Sigmoid colon (tissue), 7 donors: ENCODE data around the gene KCNK1. TPM values are rescaled to one million over a fixed set of nuclear protein-coding genes. Genes with fewer than 3 reads are reported as not detected.

Experiments used
- DNase-seq: peaks from one replicate; pipeline ENCODE4 v3.0.0-alpha.2; 2019
- H3K27ac ChIP-seq, 4 donors: fragments of 200-600 bp; sonication (generic); one replicate each; pipeline ENCODE4 v1.5.1; 2016 to 2019; ENCODE audit warnings: mild to moderate bottlenecking in 1 of 4
- H3K27me3 ChIP-seq, 3 donors: fragments of 200-600 bp; sonication (generic); one replicate each; pipeline ENCODE4 v1.5.1; 2019; ENCODE audit warnings: mild to moderate bottlenecking in 1 of 3
- H3K36me3 ChIP-seq, 4 donors: fragments of 200-600 bp; sonication (generic); one replicate each; pipeline ENCODE4 v1.5.1; 2016 to 2019
- H3K4me1 ChIP-seq, 4 donors: fragments of 200-600 bp; sonication (generic); one replicate each; pipeline ENCODE4 v1.5.1; 2017 to 2019
- H3K4me3 ChIP-seq, 4 donors: fragments of 200-600 bp; sonication (generic); one replicate each; pipeline ENCODE4 v1.5.1; 2017 to 2019; ENCODE audit warnings: mild to moderate bottlenecking in 2 of 4, moderate library complexity in 1 of 4
- H3K9me3 ChIP-seq, 4 donors: fragments of 200-600 bp in 3 of 4; sonication (generic) in 3 of 4; one replicate each; pipeline versions ENCODE4 v1.5.1 to v1.6.1; 2013 to 2019
- EP300 ChIP-seq, 4 donors: sonication (generic); formaldehyde crosslinking; IDR thresholded peaks; one replicate each; pipeline ENCODE4 v1.6.1; 2017; ENCODE audit warnings: antibody characterized with exemption in 4 of 4
- POLR2A ChIP-seq, 2 donors: fragments of 450-650 bp; IDR thresholded peaks; one replicate each; pipeline ENCODE4 v1.6.1; 2016; ENCODE audit warnings: antibody characterized with exemption in 2 of 2, mild to moderate bottlenecking in 2 of 2, moderate library complexity in 2 of 2
- POLR2AphosphoS5 ChIP-seq, 4 donors: sonication (generic); formaldehyde crosslinking; IDR thresholded peaks; one replicate each; pipeline ENCODE4 v1.6.1; 2017; ENCODE audit warnings: antibody characterized with exemption in 4 of 4
- WGBS, 2 donors: extraction: QIAGEN DNeasy Blood & Tissue Kit; methylation state at CpG; one replicate each; pipeline ENCODE4 v1.1.7; 2013; 5-methylcytosine and 5-hydroxymethylcytosine counted together
- intact Hi-C: fragments of 100-400 bp; cut with DNase I; formaldehyde crosslinking; loops from one replicate; pipeline ENCODE4 v1.15.1; 2023
- polyA plus RNA-seq, 3 donors: library from polyadenylated mRNA; stranded (reverse); fragments of 200-250 nt; gene quantifications; one replicate each; pipeline ENCODE4 v1.2.3, GENCODE V29; 2013
- total RNA-seq, 4 donors: library from RNA; depleted of rRNA; stranded (reverse); fragments of >200 nt; gene quantifications; one replicate each; pipeline ENCODE4 v1.1.0, GENCODE V29; 2016
- TF ChIP-seq, protein P1 (sequence below), 4 experiments: fragments of 450-650 bp in 3 of 4; fragments of 200-600 bp in 1 of 4; IDR thresholded peaks; one replicate each; pipeline ENCODE4 v1.5.1; 2016 to 2019; ENCODE audit warnings: antibody characterized with exemption in 4 of 4, mild to moderate bottlenecking in 3 of 4, moderate library complexity in 2 of 4
- donor health status: healthy with polysubstance abuse.
- donor health status: Bipolar disorder and iron deficiency.
- donor health status: healthy.

KCNK1 gene
- total and polyA plus RNA-seq, 7 donors: 0.95 to 26.8 (median 12.8) TPM; not detected in 1

DNA sequence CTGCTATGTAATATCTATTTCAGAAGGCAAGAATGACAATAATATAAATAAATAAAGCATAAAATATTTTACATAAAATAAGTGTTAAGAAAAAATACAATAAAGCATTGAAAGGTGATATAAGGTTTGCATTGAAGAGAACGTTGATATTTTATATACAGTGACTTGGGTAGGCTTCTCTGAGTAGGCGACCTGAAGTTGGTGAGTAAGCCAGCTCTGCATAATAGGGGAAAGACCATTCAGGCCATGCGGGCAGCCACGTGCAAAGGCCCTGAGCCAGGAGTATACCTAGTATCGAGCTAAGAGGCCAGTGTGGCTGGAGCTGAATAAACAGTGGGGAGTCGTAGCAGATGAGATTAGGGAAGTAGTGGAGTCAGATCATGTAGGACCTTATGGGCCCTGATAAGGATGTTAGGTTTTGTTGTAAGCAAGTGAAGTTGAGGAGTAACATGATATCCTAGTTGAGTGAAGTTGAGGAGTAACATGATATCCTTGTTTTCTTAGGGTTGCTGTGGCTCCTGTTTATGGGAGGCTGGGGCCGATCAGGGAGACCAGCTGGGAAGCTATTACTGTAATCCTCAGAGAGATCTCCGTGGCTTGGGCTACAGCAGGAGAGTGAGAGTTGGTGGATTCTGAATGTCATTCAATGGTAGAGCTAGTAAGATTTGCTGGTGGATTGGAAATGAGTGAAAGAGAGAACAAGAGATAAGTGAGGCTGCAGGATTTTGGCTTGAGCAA is 22.0 kb downstream of the KCNK1 start:
- WGBS, 2 donors: 68 to 80% methylated on average over 8 of the region's 8 CpGs
- H3K4me1 ChIP-seq: no peaks in the 10 kb centered on the region
- intact Hi-C loops: no loop called here
- no peak overlapping the region for H3K27ac ChIP-seq
- H3K4me3 ChIP-seq: no peak overlapping the region
- TF ChIP-seq POLR2AphosphoS5 (IDR thresholded peaks at IDR 0.05) (no peak), POLR2A (IDR thresholded peaks at IDR 0.05) (no peak), EP300 (IDR thresholded peaks at IDR 0.05) (no peak)
- TF ChIP-seq, protein P1, sequence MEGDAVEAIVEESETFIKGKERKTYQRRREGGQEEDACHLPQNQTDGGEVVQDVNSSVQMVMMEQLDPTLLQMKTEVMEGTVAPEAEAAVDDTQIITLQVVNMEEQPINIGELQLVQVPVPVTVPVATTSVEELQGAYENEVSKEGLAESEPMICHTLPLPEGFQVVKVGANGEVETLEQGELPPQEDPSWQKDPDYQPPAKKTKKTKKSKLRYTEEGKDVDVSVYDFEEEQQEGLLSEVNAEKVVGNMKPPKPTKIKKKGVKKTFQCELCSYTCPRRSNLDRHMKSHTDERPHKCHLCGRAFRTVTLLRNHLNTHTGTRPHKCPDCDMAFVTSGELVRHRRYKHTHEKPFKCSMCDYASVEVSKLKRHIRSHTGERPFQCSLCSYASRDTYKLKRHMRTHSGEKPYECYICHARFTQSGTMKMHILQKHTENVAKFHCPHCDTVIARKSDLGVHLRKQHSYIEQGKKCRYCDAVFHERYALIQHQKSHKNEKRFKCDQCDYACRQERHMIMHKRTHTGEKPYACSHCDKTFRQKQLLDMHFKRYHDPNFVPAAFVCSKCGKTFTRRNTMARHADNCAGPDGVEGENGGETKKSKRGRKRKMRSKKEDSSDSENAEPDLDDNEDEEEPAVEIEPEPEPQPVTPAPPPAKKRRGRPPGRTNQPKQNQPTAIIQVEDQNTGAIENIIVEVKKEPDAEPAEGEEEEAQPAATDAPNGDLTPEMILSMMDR (IDR thresholded peaks at IDR 0.05): no peak
- DNase-seq: no peak
- H3K27me3 ChIP-seq: no peaks in the 10 kb centered on the region
- no peaks in the 10 kb centered on the region for H3K36me3 ChIP-seq
- no peaks in the 10 kb centered on the region for H3K9me3 ChIP-seq

GRCh38 chr1:233636503-233636877 is 22.6 kb downstream of the KCNK1 start:
- no peak overlapping the region for H3K4me3 ChIP-seq
- no peaks in the 10 kb centered on the region for H3K4me1 ChIP-seq
- intact Hi-C loops: no loop called here
- no peak for TF ChIP-seq POLR2AphosphoS5 (IDR thresholded peaks at IDR 0.05)
- TF ChIP-seq, protein P1 (IDR thresholded peaks at IDR 0.05): no peak
- H3K36me3 ChIP-seq: no peaks in the 10 kb centered on the region
- H3K9me3 ChIP-seq: no peaks in the 10 kb centered on the region
- no peaks in the 10 kb centered on the region for H3K27me3 ChIP-seq
- WGBS, 2 donors: 92 to 94% methylated on average over 2 of the region's 2 CpGs
- no peak for DNase-seq
- no peak overlapping the region for H3K27ac ChIP-seq

DNA sequence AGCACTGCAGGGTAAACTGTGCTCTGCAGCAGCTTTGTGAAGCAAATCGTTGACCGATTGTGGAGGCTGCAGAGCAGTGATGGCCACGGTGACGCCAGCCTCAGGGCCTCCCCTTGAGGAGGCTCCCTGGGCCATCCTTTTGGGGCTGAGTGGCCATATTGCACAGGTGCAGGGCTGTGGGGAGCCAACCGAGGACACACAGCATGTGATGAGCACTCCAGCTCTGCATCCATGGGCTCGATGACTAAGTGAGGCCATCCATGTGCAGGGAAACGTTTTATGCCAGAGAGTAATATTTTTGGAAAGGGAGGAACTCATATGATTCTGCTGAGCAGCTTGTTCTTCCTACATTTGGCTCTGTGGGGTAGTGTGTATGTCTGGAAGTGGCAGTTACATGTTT is 24.6 kb downstream of the KCNK1 start:
- no peaks in the 10 kb centered on the region for H3K4me1 ChIP-seq
- intact Hi-C loops: no loop called here
- 90 to 91% methylated on average over 7 of the region's 7 CpGs for WGBS, 2 donors
- DNase-seq: no peak
- no peak overlapping the region for H3K4me3 ChIP-seq
- H3K9me3 ChIP-seq: no peaks in the 10 kb centered on the region
- TF ChIP-seq POLR2AphosphoS5 (IDR thresholded peaks at IDR 0.05): no peak
- TF ChIP-seq, protein P1 (IDR thresholded peaks at IDR 0.05): no peak
- no peak for TF ChIP-seq POLR2A (IDR thresholded peaks at IDR 0.05)
- TF ChIP-seq EP300 (IDR thresholded peaks at IDR 0.05): no peak
- H3K36me3 ChIP-seq: no peaks in the 10 kb centered on the region
- no peak overlapping the region for H3K27ac ChIP-seq
- no peaks in the 10 kb centered on the region for H3K27me3 ChIP-seq

DNA sequence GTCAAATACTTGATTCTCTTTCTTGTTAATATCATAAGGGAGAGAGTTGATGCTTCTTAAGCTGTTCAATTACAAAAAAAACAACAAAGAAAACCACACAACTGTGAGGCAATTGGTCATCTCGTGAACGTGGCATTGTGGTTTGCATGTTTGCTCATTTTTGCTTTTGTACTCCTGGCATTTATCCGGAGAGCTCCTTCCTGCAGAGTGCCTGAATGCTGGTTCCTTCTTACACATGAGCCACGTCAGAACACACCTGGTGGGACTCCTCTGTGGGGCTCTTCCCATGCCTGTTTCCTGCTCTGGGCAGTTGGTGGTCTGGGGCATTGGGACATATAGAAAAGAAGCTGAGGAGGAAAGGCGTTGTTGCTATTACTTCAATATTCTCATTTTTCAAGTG is 25.7 kb downstream of the KCNK1 start:
- intact Hi-C loops: no loop called here

More for the DNA sequence above, 25.7 kb downstream of the KCNK1 start:
- no peaks in the 10 kb centered on the region for H3K27me3 ChIP-seq
- no peaks in the 10 kb centered on the region for H3K9me3 ChIP-seq
- H3K36me3 ChIP-seq: no peaks in the 10 kb centered on the region
- TF ChIP-seq POLR2A (IDR thresholded peaks at IDR 0.05): no peak
- no peak for TF ChIP-seq EP300 (IDR thresholded peaks at IDR 0.05)
- TF ChIP-seq, protein P1 (IDR thresholded peaks at IDR 0.05): no peak
- TF ChIP-seq POLR2AphosphoS5 (IDR thresholded peaks at IDR 0.05): no peak
- H3K4me1 ChIP-seq: no peaks in the 10 kb centered on the region
- H3K4me3 ChIP-seq: no peak overlapping the region
- DNase-seq: no peak
- WGBS, 2 donors: 61 to 75% methylated on average over 5 of the region's 5 CpGs
- H3K27ac ChIP-seq: no peak overlapping the region
